Trophoblast cell (in vitro differentiated cells and primary cell): ENCODE data around the gene RNF167.

Source experiments
- DNase-seq, 2 donors: peaks; one replicate each; pipeline ENCODE4 v3.0.0-alpha.2; 2016
- H2AFZ ChIP-seq: 2 replicates; pipeline ENCODE4 v1.6.1; 2013; ENCODE audit warnings: low read length, moderate library complexity, mild to moderate bottlenecking; ENCODE audit not compliant: insufficient read depth, poor library complexity
- H2AK5ac ChIP-seq: 2 replicates; pipeline ENCODE4 v1.6.1; 2013; ENCODE audit warnings: mild to moderate bottlenecking, low read length
- H2BK120ac ChIP-seq: 2 replicates; pipeline ENCODE4 v1.6.1; 2013; ENCODE audit warnings: low read length, mild to moderate bottlenecking, moderate library complexity; ENCODE audit not compliant: insufficient read depth, poor library complexity
- H2BK12ac ChIP-seq: 2 replicates; pipeline ENCODE4 v1.6.1; 2013; ENCODE audit warnings: mild to moderate bottlenecking, low read length, moderate library complexity
- H2BK5ac ChIP-seq: 2 replicates; pipeline ENCODE4 v1.6.1; 2013; ENCODE audit warnings: low read length, low read depth, moderate library complexity, mild to moderate bottlenecking; ENCODE audit not compliant: poor library complexity
- H3K14ac ChIP-seq: 2 replicates; pipeline ENCODE4 v1.6.1; 2013; ENCODE audit warnings: mild to moderate bottlenecking, low read length
- H3K18ac ChIP-seq: 2 replicates; pipeline ENCODE4 v1.6.1; 2013; ENCODE audit warnings: mild to moderate bottlenecking, low read length
- H3K23ac ChIP-seq: 2 replicates; pipeline ENCODE4 v1.6.1; 2013; ENCODE audit warnings: low read length
- H3K27ac ChIP-seq: 2 replicates; pipeline ENCODE4 v1.5.1; 2013; ENCODE audit warnings: low read depth, mild to moderate bottlenecking, inconsistent platforms, low read length, moderate library complexity
- H3K27me3 ChIP-seq: 2 replicates; pipeline ENCODE4 v1.6.1; 2013; ENCODE audit warnings: inconsistent platforms, mild to moderate bottlenecking, low read length, moderate library complexity; ENCODE audit not compliant: insufficient read depth
- H3K36me3 ChIP-seq, 2 experiments: 1 replicate in 1 of 2; 2 replicates in 1 of 2; pipeline ENCODE4 v1.6.1; 2013; ENCODE audit warnings: low read length in 2 of 2, mild to moderate bottlenecking in 2 of 2, moderate library complexity in 1 of 2; ENCODE audit not compliant: insufficient read depth in 2 of 2, control insufficient read depth in 1 of 2
- H3K4ac ChIP-seq: 2 replicates; pipeline ENCODE4 v1.6.1; 2013; ENCODE audit warnings: low read depth, mild to moderate bottlenecking, low read length, moderate library complexity
- H3K4me1 ChIP-seq, 2 experiments: 1 replicate in 1 of 2; 2 replicates in 1 of 2; pipeline ENCODE4 v1.6.1; 2013; ENCODE audit warnings: low read length in 2 of 2, mild to moderate bottlenecking in 2 of 2, moderate library complexity in 1 of 2; ENCODE audit not compliant: insufficient read depth in 2 of 2, control insufficient read depth in 1 of 2
- H3K4me2 ChIP-seq: 2 replicates; pipeline ENCODE4 v1.6.1; 2013; ENCODE audit warnings: inconsistent platforms, mild to moderate bottlenecking, low read length, moderate library complexity
- H3K4me3 ChIP-seq: 2 replicates; pipeline ENCODE4 v1.5.1; 2013; ENCODE audit warnings: mild to moderate bottlenecking, low read depth, low read length, inconsistent platforms
- H3K79me1 ChIP-seq: one replicate; pipeline ENCODE4 v1.6.1; 2013; ENCODE audit warnings: low read length
- H3K79me2 ChIP-seq: 2 replicates; pipeline ENCODE4 v1.6.1; 2013; ENCODE audit warnings: low read length, mild to moderate bottlenecking; ENCODE audit not compliant: control insufficient read depth, insufficient read depth, poor library complexity
- H3K9ac ChIP-seq: 2 replicates; pipeline ENCODE4 v1.6.1; 2013; ENCODE audit warnings: mild to moderate bottlenecking, low read length
- H3K9me3 ChIP-seq: 2 replicates; pipeline ENCODE4 v1.6.1; 2013; ENCODE audit warnings: low read depth, mild to moderate bottlenecking, control low read depth, inconsistent platforms, low read length; ENCODE audit not compliant: insufficient read depth
- H4K12ac ChIP-seq: 2 replicates; pipeline ENCODE4 v1.6.1; 2013; ENCODE audit warnings: low read depth, mild to moderate bottlenecking, low read length, moderate library complexity
- H4K8ac ChIP-seq: 2 replicates; pipeline ENCODE4 v1.6.1; 2013; ENCODE audit warnings: low read depth, mild to moderate bottlenecking, low read length, moderate library complexity
- H4K91ac ChIP-seq: one replicate; pipeline ENCODE4 v1.6.1; 2013; ENCODE audit warnings: low read depth, mild to moderate bottlenecking, low read length, moderate library complexity
- WGBS: extraction: QIAGEN DNeasy Blood & Tissue Kit; methylation state at CpG from one replicate; pipeline ENCODE4 v1.1.7; 2013; ENCODE audit warnings: missing lambda C conversion rate; ENCODE audit not compliant: insufficient read length, insufficient coverage; ENCODE audit errors: extremely low coverage; 5-methylcytosine and 5-hydroxymethylcytosine counted together

Gene RNF167

GRCh38 chr17:4935650-4936049 lies 4.4 kb upstream of the RNF167 start:
- Histone ChIP-seq H3K14ac (no peak overlapping the region), H3K4ac (no peak overlapping the region), H3K79me2 (peaks cover 14% of the 10 kb centered on the region), H4K91ac (no peak overlapping the region), H2BK120ac (no peak overlapping the region), H2BK12ac (no peak overlapping the region), H3K27ac (no peak overlapping the region), H2BK5ac (no peak overlapping the region), H2AFZ (no peak overlapping the region), H3K36me3 (peaks cover 24 to 29% of the 10 kb centered on the region in 2 experiments), H3K4me2 (no peak overlapping the region), H4K12ac (no peak overlapping the region), H3K4me1 (peaks cover 8% of the 10 kb centered on the region in 2 experiments), H3K4me3 (no peak overlapping the region), H3K18ac (no peak overlapping the region), H3K9ac (no peak overlapping the region), H3K27me3 (no peaks in the 10 kb centered on the region), H2AK5ac (no peak overlapping the region), H3K9me3 (no peaks in the 10 kb centered on the region), H4K8ac (no peak overlapping the region), H3K23ac (no peak overlapping the region), H3K79me1 (peaks cover 12% of the 10 kb centered on the region)
- no peak for DNase-seq

GRCh38 chr17:4936436-4936835 lies 3.6 kb upstream of the RNF167 start:
- Histone ChIP-seq H3K18ac (no peak overlapping the region), H3K27me3 (no peaks in the 10 kb centered on the region), H3K79me1 (peaks cover 15% of the 10 kb centered on the region), H3K79me2 (peaks cover 18% of the 10 kb centered on the region), H2BK12ac (no peak overlapping the region), H3K4me3 (no peak overlapping the region), H3K9me3 (no peaks in the 10 kb centered on the region), H3K9ac (no peak overlapping the region), H3K36me3 (peaks cover 24 to 26% of the 10 kb centered on the region in 2 experiments), H4K91ac (no peak overlapping the region), H3K23ac (no peak overlapping the region), H3K14ac (no peak overlapping the region), H2AFZ (no peak overlapping the region), H3K27ac (no peak overlapping the region), H3K4me1 (peaks cover 8 to 10% of the 10 kb centered on the region in 2 experiments), H3K4me2 (no peak overlapping the region), H4K12ac (no peak overlapping the region), H4K8ac (no peak overlapping the region), H3K4ac (no peak overlapping the region), H2BK5ac (no peak overlapping the region), H2BK120ac (no peak overlapping the region), H2AK5ac (no peak overlapping the region)
- no CpG with 5 or more reads among the region's 3 CpGs for WGBS
- no peak for DNase-seq

- Histone ChIP-seq H3K27ac (no peak overlapping the region), H3K4me1 (peaks cover 8 to 10% of the 10 kb centered on the region in 2 experiments), H3K4ac (no peak overlapping the region), H4K12ac (no peak overlapping the region), H3K4me3 (no peak overlapping the region), H4K91ac (no peak overlapping the region), H3K36me3 (peaks cover 30 to 32% of the 10 kb centered on the region in 2 experiments), H2AK5ac (no peak overlapping the region), H2BK5ac (no peak overlapping the region), H2BK120ac (no peak overlapping the region), H3K4me2 (no peak overlapping the region), H3K9ac (no peak overlapping the region), H3K79me2 (peaks cover 18% of the 10 kb centered on the region), H3K79me1 (peaks cover 15% of the 10 kb centered on the region), H2BK12ac (no peak overlapping the region), H3K14ac (no peak overlapping the region), H3K23ac (no peak overlapping the region), H4K8ac (no peak overlapping the region), H3K27me3 (no peaks in the 10 kb centered on the region), H3K18ac (no peak overlapping the region), H2AFZ (no peak overlapping the region), H3K9me3 (no peaks in the 10 kb centered on the region)
- WGBS: no CpG with 5 or more reads among the region's 16 CpGs
- DNase-seq: no peak
Observed at GRCh38 chr17:4937553-4937952, 2.5 kb upstream of the RNF167 start.

- Histone ChIP-seq H3K4me3 (no peak overlapping the region), H2BK120ac (no peak overlapping the region), H2AK5ac (no peak overlapping the region), H2AFZ (no peak overlapping the region), H3K14ac (no peak overlapping the region), H2BK12ac (no peak overlapping the region), H3K18ac (no peak overlapping the region), H4K91ac (no peak overlapping the region), H3K27ac (no peak overlapping the region), H3K4me2 (no peak overlapping the region), H3K79me1 (peaks cover 15% of the 10 kb centered on the region), H3K27me3 (no peaks in the 10 kb centered on the region), H3K4ac (no peak overlapping the region), H3K9me3 (no peaks in the 10 kb centered on the region), H3K36me3 (peaks cover 31 to 37% of the 10 kb centered on the region in 2 experiments), H2BK5ac (no peak overlapping the region), H4K12ac (no peak overlapping the region), H4K8ac (no peak overlapping the region), H3K79me2 (peaks cover 18% of the 10 kb centered on the region), H3K23ac (no peak overlapping the region), H3K9ac (no peak overlapping the region), H3K4me1 (peaks cover 8 to 11% of the 10 kb centered on the region in 2 experiments)
- no peak for DNase-seq
- WGBS: no CpG with 5 or more reads among the region's 11 CpGs
Observed at GRCh38 chr17:4938069-4938491, 2.0 kb upstream of the RNF167 start.
